ENCODE measurements around the gene ICE1. TPM values are rescaled to one million over a fixed set of nuclear protein-coding genes. Genes with fewer than 3 reads are reported as not detected.

Gene ICE1
- total and polyA plus RNA-seq, 2 of the 4 experiments (the other 2 are of a cell fraction): 9.0 to 18.5 TPM

DNA sequence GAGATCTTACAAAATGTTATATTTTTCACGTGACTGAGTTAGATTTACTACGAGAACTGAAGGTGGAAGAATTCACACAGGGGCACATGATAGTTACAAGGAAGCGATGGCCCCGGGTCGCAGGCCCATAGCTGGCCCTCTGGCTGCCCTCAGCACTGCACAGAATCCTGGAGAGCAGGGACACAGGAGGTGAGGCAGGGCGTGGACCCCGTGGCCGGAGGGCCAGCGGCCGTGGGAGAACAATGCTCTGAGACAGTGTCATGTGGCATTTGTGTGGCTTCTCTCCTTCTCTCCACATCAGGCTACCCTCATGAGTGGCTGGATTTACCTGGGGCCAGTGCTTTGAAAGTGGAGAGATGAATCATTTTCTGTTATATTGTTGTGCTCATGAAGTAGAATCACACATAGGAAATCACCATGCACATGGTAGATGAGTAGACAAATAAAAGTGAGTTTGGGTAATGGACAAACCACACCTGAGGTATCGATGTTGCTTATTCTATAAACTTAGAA is 89.5 kb downstream of the ICE1 start:
- Histone ChIP-seq H3K9me1 (ENCODE audit: insufficient read depth, low read length) (no peaks in the 10 kb centered on the region), H3K4ac (ENCODE audit: low read depth, low read length) (no peak overlapping the region), H2AK5ac (ENCODE audit: low read depth, low read length) (no peak overlapping the region), H3K23ac (ENCODE audit: low read depth, low read length) (no peak overlapping the region), H3K4me3 (ENCODE audit: insufficient read depth, low read depth, low read length) (no peak overlapping the region), H4K5ac (ENCODE audit: low read depth, low read length) (no peak overlapping the region), H3K14ac (replicated peaks; ENCODE audit: low read depth, low read length) (no peak overlapping the region), H2BK15ac (ENCODE audit: low read depth, low read length) (no peak overlapping the region), H3K56ac (ENCODE audit: extremely low read depth, insufficient read depth, low read length) (no peak overlapping the region), H3K36me3 (ENCODE audit: control insufficient read depth, insufficient read depth, low read length) (no peaks in the 10 kb centered on the region), H2AFZ (replicated peaks; ENCODE audit: low read length, poor library complexity) (no peak overlapping the region), H3K18ac (ENCODE audit: low read depth, low read length) (no peak overlapping the region), H2BK20ac (ENCODE audit: low read depth, low read length) (no peak overlapping the region), H2BK120ac (ENCODE audit: low read depth, low read length) (no peak overlapping the region), H3K27me3 (ENCODE audit: control insufficient read depth, insufficient read depth, low read length) (no peaks in the 10 kb centered on the region), H3K9ac (ENCODE audit: low read depth, low read length) (no peak overlapping the region), H3K9me3 (ENCODE audit: control insufficient read depth, insufficient read depth, low read length) (no peaks in the 10 kb centered on the region), H3K4me2 (ENCODE audit: low read depth, low read length) (no peak overlapping the region), H3K4me1 (ENCODE audit: control insufficient read depth, insufficient read depth, low read length) (no peaks in the 10 kb centered on the region), H2AK9ac (replicated peaks; ENCODE audit: low read depth, low read length, poor library complexity) (no peak overlapping the region), H4K8ac (ENCODE audit: low read depth in 2 of 2, low read length in 2 of 2) (no peak overlapping the region), H3K79me1 (ENCODE audit: low read depth in 1 of 2, low read length in 2 of 2) (no peaks in the 10 kb centered on the region), H4K91ac (ENCODE audit: insufficient read depth, low read depth, low read length) (no peak overlapping the region), H4K20me1 (ENCODE audit: insufficient read depth, low read length) (no peaks in the 10 kb centered on the region), H2BK5ac (ENCODE audit: low read depth, low read length, poor library complexity, severe bottlenecking) (no peak overlapping the region), H3K27ac (ENCODE audit: insufficient read depth, low read length) (no peak overlapping the region)
- dilution Hi-C loops (cut with HindIII; ENCODE audit: low sequenced_read_pairs, unreplicated experiment): no loop called here
- POLR2A ChIA-PET (ENCODE audit: unreplicated experiment): no interaction called here
- no peak for ATAC-seq (ENCODE audit: low read depth)
- in situ Hi-C loops (cut with MboI; ENCODE audit: low sequenced_read_pairs): no loop called here
- no peak for DNase-seq
- WGBS, 2 experiments (ENCODE audit: extremely low coverage in 2 of 2, insufficient read length in 1 of 2): 68% methylated on average over 2 of the region's 11 CpGs; no CpG with 5 or more reads in 1 of the 2 experiments
- TF ChIP-seq, protein P1, sequence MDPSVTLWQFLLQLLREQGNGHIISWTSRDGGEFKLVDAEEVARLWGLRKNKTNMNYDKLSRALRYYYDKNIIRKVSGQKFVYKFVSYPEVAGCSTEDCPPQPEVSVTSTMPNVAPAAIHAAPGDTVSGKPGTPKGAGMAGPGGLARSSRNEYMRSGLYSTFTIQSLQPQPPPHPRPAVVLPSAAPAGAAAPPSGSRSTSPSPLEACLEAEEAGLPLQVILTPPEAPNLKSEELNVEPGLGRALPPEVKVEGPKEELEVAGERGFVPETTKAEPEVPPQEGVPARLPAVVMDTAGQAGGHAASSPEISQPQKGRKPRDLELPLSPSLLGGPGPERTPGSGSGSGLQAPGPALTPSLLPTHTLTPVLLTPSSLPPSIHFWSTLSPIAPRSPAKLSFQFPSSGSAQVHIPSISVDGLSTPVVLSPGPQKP (IDR thresholded peaks at IDR 0.05; ENCODE audit: borderline replicate concordance, low read depth, low read length): no peak
- TF ChIP-seq MXI1 (IDR thresholded peaks at IDR 0.05; ENCODE audit: borderline replicate concordance, low read depth, low read length): no peak
- TF ChIP-seq MAZ (IDR thresholded peaks at IDR 0.05; ENCODE audit: borderline replicate concordance, low read depth, low read length): no peak
- TF ChIP-seq MAFK (IDR thresholded peaks at IDR 0.05; ENCODE audit: low read depth, low read length): no peak
- TF ChIP-seq CHD1 (IDR thresholded peaks at IDR 0.05; ENCODE audit: low read depth, low read length): no peak
- TF ChIP-seq SMC3 (IDR thresholded peaks at IDR 0.05; ENCODE audit: low read depth, low read length): no peak
- TF ChIP-seq, protein P2, sequence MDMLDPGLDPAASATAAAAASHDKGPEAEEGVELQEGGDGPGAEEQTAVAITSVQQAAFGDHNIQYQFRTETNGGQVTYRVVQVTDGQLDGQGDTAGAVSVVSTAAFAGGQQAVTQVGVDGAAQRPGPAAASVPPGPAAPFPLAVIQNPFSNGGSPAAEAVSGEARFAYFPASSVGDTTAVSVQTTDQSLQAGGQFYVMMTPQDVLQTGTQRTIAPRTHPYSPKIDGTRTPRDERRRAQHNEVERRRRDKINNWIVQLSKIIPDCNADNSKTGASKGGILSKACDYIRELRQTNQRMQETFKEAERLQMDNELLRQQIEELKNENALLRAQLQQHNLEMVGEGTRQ (IDR thresholded peaks at IDR 0.05; ENCODE audit: low read depth, low read length): no peak
- TF ChIP-seq POLR2A (IDR thresholded peaks at IDR 0.05; ENCODE audit: low read depth, low read length): no peak
- TF ChIP-seq, protein P3, sequence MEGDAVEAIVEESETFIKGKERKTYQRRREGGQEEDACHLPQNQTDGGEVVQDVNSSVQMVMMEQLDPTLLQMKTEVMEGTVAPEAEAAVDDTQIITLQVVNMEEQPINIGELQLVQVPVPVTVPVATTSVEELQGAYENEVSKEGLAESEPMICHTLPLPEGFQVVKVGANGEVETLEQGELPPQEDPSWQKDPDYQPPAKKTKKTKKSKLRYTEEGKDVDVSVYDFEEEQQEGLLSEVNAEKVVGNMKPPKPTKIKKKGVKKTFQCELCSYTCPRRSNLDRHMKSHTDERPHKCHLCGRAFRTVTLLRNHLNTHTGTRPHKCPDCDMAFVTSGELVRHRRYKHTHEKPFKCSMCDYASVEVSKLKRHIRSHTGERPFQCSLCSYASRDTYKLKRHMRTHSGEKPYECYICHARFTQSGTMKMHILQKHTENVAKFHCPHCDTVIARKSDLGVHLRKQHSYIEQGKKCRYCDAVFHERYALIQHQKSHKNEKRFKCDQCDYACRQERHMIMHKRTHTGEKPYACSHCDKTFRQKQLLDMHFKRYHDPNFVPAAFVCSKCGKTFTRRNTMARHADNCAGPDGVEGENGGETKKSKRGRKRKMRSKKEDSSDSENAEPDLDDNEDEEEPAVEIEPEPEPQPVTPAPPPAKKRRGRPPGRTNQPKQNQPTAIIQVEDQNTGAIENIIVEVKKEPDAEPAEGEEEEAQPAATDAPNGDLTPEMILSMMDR (conservative IDR thresholded peaks at IDR 0.05; ENCODE audit: low read depth, low read length): no peak
- no peak for TF ChIP-seq RAD21 (IDR thresholded peaks at IDR 0.05; ENCODE audit: low read length)
- no peak for TF ChIP-seq NFE2L2 (IDR thresholded peaks at IDR 0.05; ENCODE audit: low read depth, low read length)
- no peak for TF ChIP-seq FOS (IDR thresholded peaks at IDR 0.05; ENCODE audit: low read depth, low read length)
- TF ChIP-seq CEBPB (IDR thresholded peaks at IDR 0.05; ENCODE audit: low read depth, low read length): no peak
- intact Hi-C loops (cut with micrococcal nuclease): no loop called here
- no TSS peak for BruUV-seq (replicated peaks)
- CTCF ChIA-PET: no interaction called here
